ENCODE measurements around the gene THOC6.

The THOC6 gene

GRCh38 chr16:3026003-3026378, 2.2 kb downstream of the THOC6 start:
- peak overlapping the region; percentile 99 for H3K27ac ChIP-seq
- no peak for TF ChIP-seq CTCF (conservative IDR thresholded peaks at IDR 0.05; ENCODE audit: low read depth)
- DNase-seq (ENCODE audit: low spot score) = no peak
- ChIA-PET POLR2A (ENCODE audit: low non-redundant PET) (no interaction called here), CTCF (no interaction called here)

- CTCF ChIA-PET = interaction anchor here (0.6 to 1.8 kb wide), 5 partner anchors 13 to 598 kb away, joined by 3 to 19 read pairs (median 5); no protein-coding TSS in a partner anchor
Measured at GRCh38 chr16:3026609-3027488, 3.0 kb downstream of the THOC6 start.

GRCh38 chr16:3027489-3027795, 3.6 kb downstream of the THOC6 start:
- DNase-seq (ENCODE audit: low spot score) = no peak
- TF ChIP-seq CTCF (conservative IDR thresholded peaks at IDR 0.05; ENCODE audit: low read depth) = no peak
- POLR2A ChIA-PET (ENCODE audit: low non-redundant PET) = interaction anchor here (1.2 kb wide), 4 partner anchors 17 to 29 kb away, joined by 3 to 6 read pairs (median 4); no protein-coding TSS in a partner anchor
- H3K27ac ChIP-seq = peak overlapping the region; percentile 99
- CTCF ChIA-PET = interaction anchor here (0.6 to 1.8 kb wide), 8 partner anchors 12 to 195 kb away, joined by 3 to 19 read pairs (median 3); no protein-coding TSS in a partner anchor

More at GRCh38 chr16:3026609-3027488, 3.0 kb downstream of the THOC6 start:
- H3K27ac ChIP-seq = peak overlapping the region; percentile 99
- DNase-seq (ENCODE audit: low spot score) = no peak
- no peak for TF ChIP-seq CTCF (conservative IDR thresholded peaks at IDR 0.05; ENCODE audit: low read depth)
- POLR2A ChIA-PET (ENCODE audit: low non-redundant PET) = interaction anchor here (1.2 kb wide), 1 partner anchor 26 kb away, joined by 3 read pairs; no protein-coding TSS in a partner anchor

DNA sequence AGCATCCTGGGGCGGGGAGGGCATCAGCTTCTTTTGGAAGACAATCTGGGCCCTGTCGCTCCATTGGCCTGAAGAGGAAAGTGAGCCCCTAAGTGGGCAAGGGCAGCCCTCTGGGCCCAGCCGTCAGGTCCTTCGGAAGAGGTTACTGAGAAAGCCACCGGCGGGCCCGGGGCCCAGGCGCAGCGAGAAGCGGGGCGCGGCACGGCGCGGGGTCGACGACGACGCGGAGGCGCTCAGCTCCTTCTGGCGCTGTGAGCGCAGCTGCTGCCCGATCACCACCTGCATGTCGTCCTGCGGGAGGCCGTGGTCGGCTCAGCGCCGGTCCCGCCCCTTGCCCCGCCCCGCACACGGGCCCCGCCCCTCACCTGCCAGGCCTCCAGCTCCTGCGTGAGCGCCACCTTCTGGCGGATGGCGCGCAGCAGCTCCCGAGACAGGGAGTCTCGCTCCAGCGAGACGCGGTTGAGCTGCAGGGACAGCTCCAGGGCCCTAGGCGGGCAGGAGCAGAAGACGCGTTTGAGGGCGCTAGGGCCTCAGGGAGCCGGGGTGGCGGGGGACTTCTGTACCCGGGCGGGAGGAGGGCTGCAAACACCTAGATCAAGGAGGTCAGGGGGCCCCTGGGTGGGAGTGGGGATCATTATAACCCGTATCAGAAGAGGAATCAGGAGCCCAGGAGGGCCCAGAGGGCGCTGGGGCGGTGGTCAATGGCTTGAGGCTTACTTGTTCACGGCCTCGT, 4.3 kb downstream of the THOC6 start:
- peak; percentile 86 for DNase-seq (ENCODE audit: low spot score)
- ChIA-PET POLR2A (ENCODE audit: low non-redundant PET) (interaction anchor here (1.2 kb wide), 4 partner anchors 18 to 30 kb away, joined by 3 to 6 read pairs (median 4); no protein-coding TSS in a partner anchor), CTCF (interaction anchor here (0.5 to 1.8 kb wide), 10 partner anchors 12 to 459 kb away, joined by 3 to 19 read pairs (median 4); partner anchors contain the start of gene ZNF213)
- peak overlapping the region; percentile 99 for H3K27ac ChIP-seq
- peak; percentile 90 for TF ChIP-seq CTCF (conservative IDR thresholded peaks at IDR 0.05; ENCODE audit: low read depth)

DNA sequence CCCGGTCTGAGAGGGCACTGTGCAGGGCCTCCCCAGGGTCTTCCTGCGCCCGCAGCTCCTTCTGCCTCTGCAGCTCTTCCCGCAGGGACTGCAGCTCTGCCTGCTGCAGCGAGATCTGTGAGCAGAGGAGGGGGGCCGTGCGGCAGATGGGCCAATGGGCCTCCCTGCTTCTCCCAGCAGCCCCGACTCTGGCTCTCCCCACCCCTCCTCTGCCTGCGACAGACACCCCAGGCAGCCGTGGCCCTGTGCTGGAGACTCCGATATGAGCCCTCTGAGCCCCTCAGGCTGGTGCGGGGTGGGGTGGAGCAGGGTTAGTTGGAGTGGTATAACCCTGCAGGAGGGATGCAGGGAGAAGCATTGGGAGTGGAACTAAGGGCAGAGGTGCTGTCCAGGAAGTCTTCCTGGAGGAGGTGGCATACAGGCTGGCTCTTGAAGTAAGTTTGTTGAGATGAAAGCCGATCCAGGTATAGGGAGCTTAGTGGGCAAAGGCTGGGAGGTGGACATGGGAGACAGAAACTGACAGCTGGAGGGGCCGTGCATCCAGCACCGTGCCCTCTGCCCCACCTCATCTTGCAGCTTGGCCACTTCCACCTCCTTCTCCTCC, 5.0 kb downstream of the THOC6 start:
- no peak for TF ChIP-seq CTCF (conservative IDR thresholded peaks at IDR 0.05; ENCODE audit: low read depth)
- CTCF ChIA-PET = interaction anchor here (0.5 to 1.8 kb wide), 8 partner anchors 10 to 458 kb away, joined by 3 to 19 read pairs (median 4); partner anchors contain the start of gene ZNF213
- H3K27ac ChIP-seq = no peak overlapping the region; the same call in 1 of the 2 replicates
- DNase-seq (ENCODE audit: low spot score) = no peak
- POLR2A ChIA-PET (ENCODE audit: low non-redundant PET) = interaction anchor here (1.2 kb wide), 3 partner anchors 19 to 31 kb away, joined by 4 to 6 read pairs (median 4); no protein-coding TSS in a partner anchor

Data from RWPE1 (cell line).